Stimulated activated CD8-positive, alpha-beta memory T cell treated with anti-CD3 and anti-CD28 coated beads, Interleukin-15, amount 100 ng/mL, for 4 hours (primary cell): ENCODE measurements around the gene SMS.

Source experiments
- DNase-seq, 2 donors: peaks; one replicate each; pipeline ENCODE4 v3.0.0-alpha.2; 2020; ENCODE audit warnings: low read depth in 2 of 2

The SMS gene

GRCh38 chrX:21940356-21940829 is at the start of gene SMS:
Gene SMS, plus strand, starts transcription at chrX:21940709. Its CDS starts 116 bp downstream, at chrX:21940825.
- peak; percentile 32 to 53 for DNase-seq

GRCh38 chrX:21905313-21905712 is 35.2 kb upstream of the SMS start:
- DNase-seq = no peak

- DNase-seq = no peak
These were observed 34.6 kb upstream of the SMS start for GRCh38 chrX:21905953-21906352.

- no peak for DNase-seq
These were observed 33.2 kb upstream of the SMS start for GRCh38 chrX:21907260-21907659.

- DNase-seq = no peak
These were observed 29.0 kb upstream of the SMS start for GRCh38 chrX:21911481-21911880.

- DNase-seq = no peak
These were observed 28.3 kb upstream of the SMS start for GRCh38 chrX:21912220-21912619.

- no peak for DNase-seq
These were observed 27.5 kb upstream of the SMS start for GRCh38 chrX:21912989-21913388.

- DNase-seq = no peak
These were observed 14.4 kb upstream of the SMS start for GRCh38 chrX:21926116-21926515.

GRCh38 chrX:21926527-21927278 is 13.8 kb upstream of the SMS start:
- DNase-seq = no peak

GRCh38 chrX:21929209-21929608 is 11.3 kb upstream of the SMS start:
- DNase-seq = no peak

- no peak for DNase-seq
These were observed 9.5 kb upstream of the SMS start for GRCh38 chrX:21930986-21931385.

GRCh38 chrX:21932292-21933002 is 8.1 kb upstream of the SMS start:
- no peak for DNase-seq

GRCh38 chrX:21933077-21933476 is 7.4 kb upstream of the SMS start:
- no peak for DNase-seq

- no peak for DNase-seq
These were observed 6.1 kb upstream of the SMS start for GRCh38 chrX:21934414-21934813.

- no peak for DNase-seq
These were observed 603 bp upstream of the SMS start for GRCh38 chrX:21939906-21940305.

GRCh38 chrX:21943460-21944135 is 3.1 kb downstream of the SMS start:
- DNase-seq = no peak

- no peak for DNase-seq
These were observed 3.7 kb downstream of the SMS start for GRCh38 chrX:21944136-21944615.

- no peak for DNase-seq
These were observed 6.6 kb downstream of the SMS start for GRCh38 chrX:21946925-21947641.

GRCh38 chrX:21947671-21948070 is 7.2 kb downstream of the SMS start:
- DNase-seq = no peak

GRCh38 chrX:21948897-21949578 is 8.5 kb downstream of the SMS start:
- DNase-seq = no peak

GRCh38 chrX:21949689-21950088 is 9.2 kb downstream of the SMS start:
- DNase-seq = no peak
